ENCODE results near the gene SSBP4. TPM values are rescaled to one million over a fixed set of nuclear protein-coding genes. Genes with fewer than 3 reads are reported as not detected.

Gene SSBP4
- total and polyA plus RNA-seq, 2 of the 4 experiments (the other 2 are of a cell fraction) = 14.9 to 39.7 TPM

DNA sequence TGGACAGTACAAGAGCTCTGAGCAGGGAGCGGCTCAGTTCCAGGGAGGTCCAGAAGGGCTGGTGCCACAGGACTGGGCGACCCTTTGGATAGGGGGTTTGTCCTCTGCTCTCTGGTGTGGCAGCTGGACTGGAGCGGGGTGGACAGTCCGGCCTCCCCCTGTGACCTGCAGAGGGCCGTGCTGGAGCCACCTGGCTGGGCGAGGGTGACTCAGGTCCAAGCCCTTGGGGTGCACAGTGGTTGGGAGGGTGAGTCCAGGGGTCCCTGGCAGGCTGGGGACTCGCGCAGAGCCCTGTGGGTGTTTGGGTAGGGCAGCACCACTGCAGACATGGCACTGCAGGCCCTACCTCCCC, 7.2 kb downstream of the SSBP4 start (continued):
- no peak for TF ChIP-seq CEBPB (IDR thresholded peaks at IDR 0.05; ENCODE audit: low read depth, low read length)

DNA sequence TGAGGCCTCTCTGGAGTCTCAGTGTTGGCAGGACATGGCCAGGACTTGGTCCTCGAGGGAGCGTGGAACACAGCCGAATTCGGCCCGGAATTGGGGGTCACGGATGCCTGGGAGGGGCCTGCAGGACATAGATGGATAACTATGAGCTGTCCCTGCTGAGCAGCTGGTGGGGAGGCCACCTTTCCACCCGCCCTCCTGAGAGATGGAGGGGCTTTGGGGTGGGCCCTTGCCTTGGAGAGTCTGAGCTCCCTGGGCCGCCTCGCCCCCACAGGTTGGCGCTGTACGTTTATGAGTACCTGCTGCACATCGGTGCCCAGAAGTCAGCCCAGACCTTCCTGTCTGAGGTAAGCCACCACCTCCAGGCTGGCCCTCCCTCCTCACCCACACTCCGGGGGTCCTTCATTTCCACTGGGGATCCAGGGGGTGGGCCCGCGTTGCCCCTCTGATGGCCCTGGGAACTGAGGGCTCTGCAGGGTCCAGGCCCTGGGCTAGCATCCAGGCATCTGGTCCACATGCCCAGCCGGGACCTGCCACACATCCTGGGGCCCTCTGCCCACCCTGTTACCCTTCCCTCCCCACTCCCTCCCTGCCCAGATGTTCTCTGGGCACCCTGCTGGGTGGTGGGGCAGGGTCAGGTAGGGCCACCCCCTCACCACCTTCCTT, 8.0 kb downstream of the SSBP4 start:
- CTCF ChIA-PET = no interaction called here

More for the DNA sequence above, 8.0 kb downstream of the SSBP4 start:
- Histone ChIP-seq H2BK15ac (ENCODE audit: low read depth, low read length) (no peak overlapping the region), H3K4me3 (ENCODE audit: insufficient read depth, low read depth, low read length) (no peak overlapping the region), H3K27ac (ENCODE audit: insufficient read depth, low read length) (no peak overlapping the region), H3K9me3 (ENCODE audit: control insufficient read depth, insufficient read depth, low read length) (no peaks in the 10 kb centered on the region), H2BK20ac (ENCODE audit: low read depth, low read length) (no peak overlapping the region), H3K56ac (ENCODE audit: extremely low read depth, insufficient read depth, low read length) (no peak overlapping the region), H2AK9ac (replicated peaks; ENCODE audit: low read depth, low read length, poor library complexity) (peak overlapping the region; percentile 81), H3K9me1 (ENCODE audit: insufficient read depth, low read length) (peaks cover 15% of the 10 kb centered on the region), H2BK120ac (ENCODE audit: low read depth, low read length) (peak overlapping the region; percentile 34; the same call in 1 of the 2 replicates), H3K14ac (replicated peaks; ENCODE audit: low read depth, low read length) (no peak overlapping the region), H3K27me3 (ENCODE audit: control insufficient read depth, insufficient read depth, low read length) (no peaks in the 10 kb centered on the region), H3K79me1 (ENCODE audit: low read depth in 1 of 2, low read length in 2 of 2) (peaks cover 9 to 74% of the 10 kb centered on the region in 2 experiments), H3K18ac (ENCODE audit: low read depth, low read length) (no peak overlapping the region), H3K23ac (ENCODE audit: low read depth, low read length) (no peak overlapping the region), H4K8ac (ENCODE audit: low read depth in 2 of 2, low read length in 2 of 2) (no peak overlapping the region), H3K4ac (ENCODE audit: low read depth, low read length) (no peak overlapping the region; the same call in 1 of the 2 replicates), H4K20me1 (ENCODE audit: insufficient read depth, low read length) (peaks cover 61% of the 10 kb centered on the region), H2AFZ (replicated peaks; ENCODE audit: low read length, poor library complexity) (no peak overlapping the region), H3K4me2 (ENCODE audit: low read depth, low read length) (no peak overlapping the region), H2AK5ac (ENCODE audit: low read depth, low read length) (peak overlapping the region; percentile 18; the same call in 1 of the 2 replicates), H3K36me3 (ENCODE audit: control insufficient read depth, insufficient read depth, low read length) (no peaks in the 10 kb centered on the region; the same call in 1 of the 2 replicates), H3K9ac (ENCODE audit: low read depth, low read length) (no peak overlapping the region), H4K5ac (ENCODE audit: low read depth, low read length) (no peak overlapping the region), H2BK5ac (ENCODE audit: low read depth, low read length, poor library complexity, severe bottlenecking) (no peak overlapping the region), H4K91ac (ENCODE audit: insufficient read depth, low read depth, low read length) (no peak overlapping the region), H3K4me1 (ENCODE audit: control insufficient read depth, insufficient read depth, low read length) (peaks cover 17% of the 10 kb centered on the region)
- TF ChIP-seq POLR2A (IDR thresholded peaks at IDR 0.05; ENCODE audit: low read depth, low read length) (no peak), RFX5 (IDR thresholded peaks at IDR 0.05; ENCODE audit: low read depth, low read length) (no peak), RCOR1 (IDR thresholded peaks at IDR 0.05; ENCODE audit: insufficient replicate concordance, low read length) (no peak)
- no TSS peak for BruUV-seq (replicated peaks)
- no peak for DNase-seq
- WGBS, 2 experiments (ENCODE audit: extremely low coverage in 2 of 2, insufficient read length in 1 of 2) = 83% methylated on average over 2 of the region's 16 CpGs; no CpG with 5 or more reads in 1 of the 2 experiments
- intact Hi-C loops (cut with micrococcal nuclease) = no loop called here
- dilution Hi-C loops (cut with HindIII; ENCODE audit: low sequenced_read_pairs, unreplicated experiment) = no loop called here
- in situ Hi-C loops (cut with MboI; ENCODE audit: low sequenced_read_pairs) = no loop called here
- POLR2A ChIA-PET (ENCODE audit: unreplicated experiment) = no interaction called here
- no peak for ATAC-seq (ENCODE audit: low read depth)
